Measurements from ENCODE around the gene METTL9. TPM values are rescaled to one million over a fixed set of nuclear protein-coding genes. Genes with fewer than 3 reads are reported as not detected.

The METTL9 gene
- total and polyA plus RNA-seq, 2 of the 13 experiments (the other 11 are each of a cell fraction or from before 2014, with no cell fraction given): 123 to 204 TPM

GRCh38 chr16:21600031-21600773 is 825 bp downstream of the METTL9 start (continued):
- TF ChIP-seq ZNF280D (CRISPR knock-in tag; IDR thresholded peaks at IDR 0.05) (no peak), HOXA5 (CRISPR knock-in tag; IDR thresholded peaks at IDR 0.05) (0 out of 2 replicates have a peak, but pooled peaks have one; percentile 7), TFDP1 (CRISPR knock-in tag; IDR thresholded peaks at IDR 0.05; ENCODE audit: borderline replicate concordance) (no peak), NFAT5 (CRISPR knock-in tag; IDR thresholded peaks at IDR 0.05) (no peak), HMG20B (CRISPR knock-in tag; conservative IDR thresholded peaks at IDR 0.05) (peak; percentile 68; the same call in 1 of the 2 replicates), RAD21 (CRISPR knock-in tag; IDR thresholded peaks at IDR 0.05) (no peak), ZMAT3 (CRISPR knock-in tag; conservative IDR thresholded peaks at IDR 0.05) (no peak), ZNF672 (CRISPR knock-in tag; IDR thresholded peaks at IDR 0.05) (no peak), DMTF1 (CRISPR knock-in tag; IDR thresholded peaks at IDR 0.05) (0 out of 2 replicates have a peak, but pooled peaks have one; percentile 67), ZNF251 (CRISPR knock-in tag; IDR thresholded peaks at IDR 0.05) (0 out of 2 replicates have a peak, but pooled peaks have one; percentile 52), TAF1 (CRISPR knock-in tag; IDR thresholded peaks at IDR 0.05) (no peak), ZNF33A (CRISPR knock-in tag; IDR thresholded peaks at IDR 0.05; ENCODE audit: borderline replicate concordance) (no peak), MXD4 (CRISPR knock-in tag; IDR thresholded peaks at IDR 0.05) (0 out of 2 replicates have a peak, but pooled peaks have one; percentile 41), RFXANK (CRISPR knock-in tag; IDR thresholded peaks at IDR 0.05) (no peak)

Measured in HepG2 (cell line).